Esophagus (tissue), 2 donors: ENCODE results near the gene TUBB6. TPM values are rescaled to one million over a fixed set of nuclear protein-coding genes. Genes with fewer than 3 reads are reported as not detected.

Experiments
- H3K27ac ChIP-seq, 2 donors: one replicate each; pipeline ENCODE4 v1.5.1; 2013; ENCODE audit warnings: low read depth in 2 of 2, mild to moderate bottlenecking in 2 of 2, inconsistent platforms in 1 of 2, low read length in 1 of 2, moderate library complexity in 1 of 2
- H3K27me3 ChIP-seq, 2 donors: one replicate each; pipeline ENCODE4 v1.6.1; 2013; ENCODE audit warnings: low read length in 2 of 2, control low read depth in 1 of 2, mild to moderate bottlenecking in 1 of 2; ENCODE audit not compliant: insufficient read depth in 2 of 2, control insufficient read depth in 1 of 2
- H3K36me3 ChIP-seq, 2 donors: one replicate each; pipeline ENCODE4 v1.6.1; 2013; ENCODE audit warnings: low read length in 1 of 2; ENCODE audit not compliant: control insufficient read depth in 2 of 2, insufficient read depth in 2 of 2
- H3K4me1 ChIP-seq, 2 donors: one replicate each; pipeline ENCODE4 v1.6.1; 2013; ENCODE audit warnings: low read length in 1 of 2; ENCODE audit not compliant: control insufficient read depth in 2 of 2, insufficient read depth in 2 of 2
- H3K4me3 ChIP-seq, 2 donors: one replicate each; pipeline ENCODE4 v1.5.1; 2013; ENCODE audit warnings: low read length in 2 of 2, mild to moderate bottlenecking in 2 of 2, low read depth in 1 of 2, moderate library complexity in 1 of 2
- H3K9me3 ChIP-seq, 2 donors: one replicate each; pipeline ENCODE4 v1.6.1; 2013; ENCODE audit warnings: mild to moderate bottlenecking in 2 of 2, low read depth in 1 of 2, low read length in 1 of 2, moderate library complexity in 1 of 2; ENCODE audit not compliant: control insufficient read depth in 2 of 2, insufficient read depth in 1 of 2
- WGBS, 2 donors: extraction: QIAGEN DNeasy Blood & Tissue Kit; methylation state at CpG; one replicate each; pipeline ENCODE4 v1.1.7; 2013; 5-methylcytosine and 5-hydroxymethylcytosine counted together
- polyA plus RNA-seq, 2 donors: library from polyadenylated mRNA; stranded (reverse); fragments of 200-250 nt; gene quantifications; one replicate each; pipeline ENCODE4 v1.2.3, GENCODE V29; 2013
- donor health status: healthy with polysubstance abuse.
- donor health status: Bipolar disorder and iron deficiency.

Gene TUBB6
- polyA plus RNA-seq, result 100 to 1,000 TPM; 183 to 299 TPM

GRCh38 chr18:12307701-12308385, at the start of gene TUBB6:
Gene TUBB6, plus strand, starts transcription at chr18:12308241. Its CDS starts 52 bp downstream, at chr18:12308293.
- Histone ChIP-seq H3K4me3 (peak within 1 kb of the TSS; percentile 85 to 86), H3K27ac (peak within 1 kb of the TSS; percentile 98 to 99), H3K4me1 (peaks cover 8 to 9% of the 10 kb centered on the region in 2 donors), H3K36me3 (no peaks in the 10 kb centered on the region), H3K27me3 (no peaks in the 10 kb centered on the region), H3K9me3 (no peaks in the 10 kb centered on the region)
- WGBS, 2 donors, result 1 to 2% methylated on average over 61 to 88 of the region's 88 CpGs

GRCh38 chr18:12258719-12259705, 49.0 kb upstream of the TUBB6 start:
- Histone ChIP-seq H3K27ac (no peak overlapping the region), H3K36me3 (no peaks in the 10 kb centered on the region), H3K27me3 (peaks cover 0 to under 1% of the 10 kb centered on the region in 2 donors), H3K9me3 (no peaks in the 10 kb centered on the region), H3K4me3 (no peak overlapping the region), H3K4me1 (peaks cover 3 to 22% of the 10 kb centered on the region in 2 donors)
- 81 to 89% methylated on average over 29 of the region's 29 CpGs for WGBS, 2 donors

GRCh38 chr18:12262748-12263147, 45.3 kb upstream of the TUBB6 start:
- H3K4me1 ChIP-seq, result peaks cover 0 to 3% of the 10 kb centered on the region in 2 donors
- no peaks in the 10 kb centered on the region for H3K9me3 ChIP-seq
- H3K27me3 ChIP-seq, result no peaks in the 10 kb centered on the region
- no peak overlapping the region for H3K27ac ChIP-seq
- no peaks in the 10 kb centered on the region for H3K36me3 ChIP-seq
- H3K4me3 ChIP-seq, result no peak overlapping the region
- 85 to 87% methylated on average over 8 of the region's 8 CpGs for WGBS, 2 donors

- Histone ChIP-seq H3K9me3 (no peaks in the 10 kb centered on the region), H3K36me3 (no peaks in the 10 kb centered on the region), H3K4me3 (no peak overlapping the region), H3K27me3 (no peaks in the 10 kb centered on the region), H3K4me1 (no peaks in the 10 kb centered on the region), H3K27ac (no peak overlapping the region)
- WGBS, 2 donors, result 60 to 61% methylated on average over 2 of the region's 2 CpGs
Measured at GRCh38 chr18:12264864-12265263, 43.2 kb upstream of the TUBB6 start.

GRCh38 chr18:12271376-12272235, 36.4 kb upstream of the TUBB6 start:
- Histone ChIP-seq H3K36me3 (no peaks in the 10 kb centered on the region), H3K27ac (peak overlapping the region in 1 of 2 donors; percentile 69), H3K27me3 (no peaks in the 10 kb centered on the region), H3K4me3 (peak overlapping the region; percentile 12 to 41), H3K9me3 (no peaks in the 10 kb centered on the region), H3K4me1 (no peaks in the 10 kb centered on the region)
- WGBS, 2 donors, result 6 to 18% methylated on average over 36 to 51 of the region's 51 CpGs

GRCh38 chr18:12274793-12275192, 33.2 kb upstream of the TUBB6 start:
- Histone ChIP-seq H3K4me3 (no peak overlapping the region), H3K9me3 (no peaks in the 10 kb centered on the region), H3K27me3 (no peaks in the 10 kb centered on the region), H3K4me1 (peaks cover 3 to 4% of the 10 kb centered on the region in 2 donors), H3K36me3 (no peaks in the 10 kb centered on the region), H3K27ac (no peak overlapping the region)
- WGBS, 2 donors, result 93 to 94% methylated on average over 4 of the region's 4 CpGs

- no peaks in the 10 kb centered on the region for H3K9me3 ChIP-seq
- no peaks in the 10 kb centered on the region for H3K36me3 ChIP-seq
- peaks cover 3 to 4% of the 10 kb centered on the region in 2 donors for H3K4me1 ChIP-seq
- 83 to 88% methylated on average over 26 of the region's 26 CpGs for WGBS, 2 donors
- peak overlapping the region in 1 of 2 donors; percentile 46 for H3K27ac ChIP-seq
- H3K27me3 ChIP-seq, result no peaks in the 10 kb centered on the region
- no peak overlapping the region for H3K4me3 ChIP-seq
Measured at GRCh38 chr18:12276736-12277554, 31.1 kb upstream of the TUBB6 start.

- H3K9me3 ChIP-seq, result no peaks in the 10 kb centered on the region
- H3K36me3 ChIP-seq, result no peaks in the 10 kb centered on the region
- WGBS, 2 donors, result 34 to 40% methylated on average over 7 of the region's 7 CpGs
- peak overlapping the region in 1 of 2 donors; percentile 14 for H3K4me3 ChIP-seq
- peaks cover 3 to 4% of the 10 kb centered on the region in 2 donors for H3K4me1 ChIP-seq
- H3K27ac ChIP-seq, result peak overlapping the region; percentile 66 to 87
- no peaks in the 10 kb centered on the region for H3K27me3 ChIP-seq
Measured at GRCh38 chr18:12278215-12278671, 29.8 kb upstream of the TUBB6 start.
